NCI-H1930 (cell line): ENCODE results near the gene BORA.
"Not testable (repeated sequence)": the region's sequence is repeated elsewhere in the genome, so short reads cannot be mapped to it uniquely, and the experiment has no call there.

ENCODE experiments used
- DNase-seq, 2 experiments: peaks; one replicate each; lab custom pipeline; 2025; lab: John Stamatoyannopoulos, UW

BORA gene

GRCh38 chr13:72727417-72728289, at the start of gene BORA, which contains the start of gene MZT1:
Gene BORA (plus strand): TSS chr13:72727923. CDS start chr13:72728941, 1,018 bp downstream.
Gene MZT1 (minus strand): TSS chr13:72727629. CDS start chr13:72727602, 27 bp downstream.
- peak; percentile 94 to 97 for DNase-seq

- DNase-seq, result no peak
These were observed 49.4 kb upstream of the BORA start for GRCh38 chr13:72678312-72678711.

- no peak for DNase-seq
These were observed 47.4 kb upstream of the BORA start for GRCh38 chr13:72680353-72680752.

- DNase-seq, result no peak
These were observed 41.0 kb upstream of the BORA start for GRCh38 chr13:72686766-72687165.

- DNase-seq, result no peak
These were observed 38.5 kb upstream of the BORA start for GRCh38 chr13:72689181-72689696.

GRCh38 chr13:72692884-72693514, 34.7 kb upstream of the BORA start:
- DNase-seq, result no peak

GRCh38 chr13:72693832-72694231, 33.9 kb upstream of the BORA start:
- DNase-seq, result no peak

- DNase-seq, result no peak
These were observed 33.4 kb upstream of the BORA start for GRCh38 chr13:72694314-72694713.

- peak in 1 of 2 experiments; percentile 19 for DNase-seq
These were observed 31.1 kb upstream of the BORA start for GRCh38 chr13:72696579-72696978.

GRCh38 chr13:72698164-72698563, 29.6 kb upstream of the BORA start:
- no peak for DNase-seq

GRCh38 chr13:72700509-72700908, 27.2 kb upstream of the BORA start:
- DNase-seq, result no peak

GRCh38 chr13:72716776-72717175, 10.9 kb upstream of the BORA start:
- DNase-seq, result no peak

GRCh38 chr13:72726185-72726584, 1.5 kb upstream of the BORA start:
- DNase-seq, result not testable (repeated sequence)

- peak in 1 of 2 experiments; percentile 60 for DNase-seq
These were observed 852 bp upstream of the BORA start for GRCh38 chr13:72726726-72727416.

GRCh38 chr13:72728290-72728605, 525 bp downstream of the BORA start:
- no peak for DNase-seq

GRCh38 chr13:72737033-72737432, 9.3 kb downstream of the BORA start:
- no peak for DNase-seq

GRCh38 chr13:72740015-72740414, 12.3 kb downstream of the BORA start:
- DNase-seq, result no peak

GRCh38 chr13:72745260-72745659, 17.5 kb downstream of the BORA start:
- no peak for DNase-seq

GRCh38 chr13:72751220-72751619, 23.5 kb downstream of the BORA start:
- DNase-seq, result no peak

GRCh38 chr13:72754111-72754510, 26.4 kb downstream of the BORA start:
- no peak for DNase-seq

- DNase-seq, result no peak
These were observed 30.2 kb downstream of the BORA start for GRCh38 chr13:72757792-72758535.

- no peak for DNase-seq
These were observed 32.5 kb downstream of the BORA start for GRCh38 chr13:72760189-72760588.
